Pancreas (tissue), 10 donors: ENCODE results near the gene MRNIP. TPM values are rescaled to one million over a fixed set of nuclear protein-coding genes. Genes with fewer than 3 reads are reported as not detected.

ENCODE experiments used
- ATAC-seq, 4 donors: fragments of 200-7000 bp; cut with Tn5 transposase; one replicate each; pipeline versions ENCODE4 v1.8.0 to v1.9.1; 2020; ENCODE audit warnings: mild to moderate bottlenecking in 4 of 4, moderate library complexity in 4 of 4
- DNase-seq, 6 donors: peaks; one replicate each; pipeline ENCODE4 v3.0.0-alpha.2; 2020
- FAIRE-seq: peaks from 2 replicates; lab custom pipeline; 2012; peaks lifted over from hg19 to GRCh38; lab: Jason Lieb, UNC
- H3K27ac ChIP-seq, 4 donors: fragments of 200-600 bp; sonication (generic); 1 replicate in 3 of 4; 2 replicates in 1 of 4; pipeline versions ENCODE4 v1.5.0 to v1.8.0; 2020
- H3K27me3 ChIP-seq, 4 donors: fragments of 200-600 bp; one replicate each; pipeline ENCODE4 v1.8.0; 2021
- H3K36me3 ChIP-seq, 3 donors: fragments of 200-600 bp; sonication (generic) in 1 of 3; one replicate each; pipeline versions ENCODE4 v1.5.0 to v1.8.0; 2020 to 2021
- H3K4me1 ChIP-seq, 3 donors: fragments of 200-600 bp; one replicate each; pipeline ENCODE4 v1.8.0; 2021
- H3K4me3 ChIP-seq, 4 donors: fragments of 200-600 bp; sonication (generic) in 2 of 4; one replicate each; pipeline versions ENCODE4 v1.5.0 to v1.8.0; 2020 to 2021
- H3K9me3 ChIP-seq, 4 donors: fragments of 200-600 bp; one replicate each; pipeline ENCODE4 v1.8.0; 2021
- WGBS, 2 donors: extraction: QIAGEN DNeasy Blood & Tissue Kit; methylation state at CpG; one replicate each; pipeline ENCODE4 v1.1.7; 2013; 5-methylcytosine and 5-hydroxymethylcytosine counted together
- intact Hi-C, 3 donors: fragments of 100-400 bp; cut with DNase I; formaldehyde crosslinking; loops; one replicate each; pipeline versions ENCODE4 v1.11.1 to v1.14.2; 2022
- polyA plus RNA-seq, 2 donors: library from polyadenylated mRNA; stranded (reverse); fragments of 200-250 nt; gene quantifications; one replicate each; pipeline ENCODE4 v1.2.3, GENCODE V29; 2013
- total RNA-seq, 6 donors: library from RNA; stranded (reverse); fragmentation: NEBNext Ultra II Directional in 4 of 6; extraction: Animal tissue kit (Norgen Biotek cat#: 25700) in 4 of 6; gene quantifications; one replicate each; pipeline versions ENCODE4 v1.2.1 to v1.2.4, GENCODE V29; 2021 to 2023
- TF ChIP-seq, protein P1 (sequence below), 4 donors: fragments of 200-600 bp; sonication (generic) in 3 of 4; IDR thresholded peaks; one replicate each; pipeline versions ENCODE4 v1.5.0 to v1.8.0; 2021; ENCODE audit warnings: antibody characterized with exemption in 4 of 4
- donor health status: healthy with polysubstance abuse.
- donor health status: DM: no; HTN: no; CAD: no; lungs with moderate emphysema.
- donor health status: DM: no; HTN: no; CAD: no.
- donor health status: control.
- donor health status: control.
- donor health status: Bipolar disorder and iron deficiency.
- donor health status: DM: yes; HTN: yes; CAD: no.
- donor health status: DM: no; HTN: no; CAD: no.
- donor health status: DM: no; HTN: no; CAD: no.
- donor health status: DM: yes; HTN: yes; CAD: no.

MRNIP gene
- total and polyA plus RNA-seq, 8 donors: 8.6 to 53.1 (median 16.9) TPM

DNA sequence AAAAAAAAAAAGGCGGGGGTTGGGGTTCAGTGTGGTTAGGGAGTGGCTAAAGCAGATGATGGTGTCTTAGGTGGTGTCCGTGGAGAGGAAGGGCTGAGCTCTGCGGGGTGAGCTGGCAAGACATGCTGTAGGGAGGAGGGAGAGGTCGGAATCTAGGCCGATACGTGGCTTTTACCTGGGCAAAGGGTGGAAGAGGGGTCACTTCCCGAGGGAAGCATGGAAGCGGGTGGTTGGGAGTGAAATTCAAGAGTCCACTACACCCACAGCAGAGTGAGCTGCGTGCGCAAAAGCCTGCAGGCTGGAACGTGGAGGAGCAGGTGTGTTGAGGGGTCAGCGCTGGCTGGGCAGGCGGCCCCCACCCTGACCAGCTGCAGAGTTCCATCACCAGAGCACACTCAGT is 31.3 kb upstream of the MRNIP start:
- no peaks in the 10 kb centered on the region for H3K27me3 ChIP-seq
- no peak for FAIRE-seq
- no peak for ATAC-seq
- TF ChIP-seq, protein P1, sequence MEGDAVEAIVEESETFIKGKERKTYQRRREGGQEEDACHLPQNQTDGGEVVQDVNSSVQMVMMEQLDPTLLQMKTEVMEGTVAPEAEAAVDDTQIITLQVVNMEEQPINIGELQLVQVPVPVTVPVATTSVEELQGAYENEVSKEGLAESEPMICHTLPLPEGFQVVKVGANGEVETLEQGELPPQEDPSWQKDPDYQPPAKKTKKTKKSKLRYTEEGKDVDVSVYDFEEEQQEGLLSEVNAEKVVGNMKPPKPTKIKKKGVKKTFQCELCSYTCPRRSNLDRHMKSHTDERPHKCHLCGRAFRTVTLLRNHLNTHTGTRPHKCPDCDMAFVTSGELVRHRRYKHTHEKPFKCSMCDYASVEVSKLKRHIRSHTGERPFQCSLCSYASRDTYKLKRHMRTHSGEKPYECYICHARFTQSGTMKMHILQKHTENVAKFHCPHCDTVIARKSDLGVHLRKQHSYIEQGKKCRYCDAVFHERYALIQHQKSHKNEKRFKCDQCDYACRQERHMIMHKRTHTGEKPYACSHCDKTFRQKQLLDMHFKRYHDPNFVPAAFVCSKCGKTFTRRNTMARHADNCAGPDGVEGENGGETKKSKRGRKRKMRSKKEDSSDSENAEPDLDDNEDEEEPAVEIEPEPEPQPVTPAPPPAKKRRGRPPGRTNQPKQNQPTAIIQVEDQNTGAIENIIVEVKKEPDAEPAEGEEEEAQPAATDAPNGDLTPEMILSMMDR (IDR thresholded peaks at IDR 0.05): no peak
- H3K36me3 ChIP-seq: peaks cover 0 to 78% (median 37%) of the 10 kb centered on the region in 3 donors
- no peak overlapping the region for H3K4me3 ChIP-seq
- no peak for DNase-seq
- no peaks in the 10 kb centered on the region for H3K4me1 ChIP-seq
- WGBS, 2 donors: 93 to 97% methylated on average over 13 of the region's 13 CpGs
- H3K27ac ChIP-seq: no peak overlapping the region
- no peaks in the 10 kb centered on the region for H3K9me3 ChIP-seq
- intact Hi-C loops: no loop called here

DNA sequence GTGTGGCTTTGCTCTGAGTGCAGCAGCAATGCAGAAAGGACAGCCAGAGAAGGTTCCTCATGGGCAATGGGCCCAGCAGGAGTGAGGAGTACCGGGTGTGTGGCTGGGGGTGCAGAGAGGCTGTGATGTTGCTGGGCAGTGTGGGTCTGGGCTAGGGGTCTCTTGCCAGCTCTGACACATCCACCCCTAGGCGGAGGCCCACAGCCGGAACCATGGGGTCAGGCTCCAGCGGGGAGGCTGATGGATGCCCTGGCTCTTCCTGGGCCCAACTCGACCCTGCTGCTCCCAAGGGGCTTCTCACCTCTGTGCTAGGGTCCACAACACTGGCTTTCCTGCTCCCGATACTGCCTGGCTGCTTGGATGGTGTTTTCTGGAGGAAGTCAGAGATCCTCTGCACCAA is 29.2 kb upstream of the MRNIP start:
- ATAC-seq (no peak), FAIRE-seq (no peak), DNase-seq (no peak)
- TF ChIP-seq, protein P1 (IDR thresholded peaks at IDR 0.05): no peak
- Histone ChIP-seq H3K36me3 (peaks cover 0 to 73% (median 34%) of the 10 kb centered on the region in 3 donors), H3K4me1 (no peaks in the 10 kb centered on the region), H3K27ac (no peak overlapping the region), H3K4me3 (no peak overlapping the region), H3K27me3 (no peaks in the 10 kb centered on the region), H3K9me3 (no peaks in the 10 kb centered on the region)
- intact Hi-C loops: no loop called here
- WGBS, 2 donors: 91 to 95% methylated on average over 4 to 6 of the region's 6 CpGs

DNA sequence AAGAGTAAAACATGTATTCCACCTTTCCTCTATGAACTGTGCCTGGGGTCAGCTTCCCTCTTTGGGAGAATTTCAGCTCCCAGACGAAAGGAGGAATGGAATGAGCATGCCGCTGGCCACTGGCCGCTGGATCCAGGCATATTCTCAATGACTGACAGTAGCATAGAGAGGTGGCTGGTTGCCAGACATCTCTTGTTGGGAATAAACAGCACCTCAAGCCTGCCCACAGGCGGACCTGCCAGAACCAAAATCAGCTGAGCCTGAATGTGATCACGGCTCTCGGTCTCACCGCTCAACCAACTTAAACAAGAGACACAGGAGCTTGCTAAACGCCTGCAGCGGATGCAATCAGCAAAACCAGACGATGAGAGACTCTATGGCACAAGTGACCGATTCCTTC is 28.5 kb upstream of the MRNIP start:
- no peaks in the 10 kb centered on the region for H3K9me3 ChIP-seq
- WGBS, 2 donors: 94 to 97% methylated on average over 11 of the region's 11 CpGs
- DNase-seq (no peak), ATAC-seq (no peak), FAIRE-seq (no peak)
- H3K36me3 ChIP-seq: peaks cover 0 to 66% (median 31%) of the 10 kb centered on the region in 3 donors
- H3K27ac ChIP-seq: no peak overlapping the region
- intact Hi-C loops: no loop called here
- no peaks in the 10 kb centered on the region for H3K27me3 ChIP-seq
- no peaks in the 10 kb centered on the region for H3K4me1 ChIP-seq
- TF ChIP-seq, protein P1 (IDR thresholded peaks at IDR 0.05): no peak
- H3K4me3 ChIP-seq: no peak overlapping the region

DNA sequence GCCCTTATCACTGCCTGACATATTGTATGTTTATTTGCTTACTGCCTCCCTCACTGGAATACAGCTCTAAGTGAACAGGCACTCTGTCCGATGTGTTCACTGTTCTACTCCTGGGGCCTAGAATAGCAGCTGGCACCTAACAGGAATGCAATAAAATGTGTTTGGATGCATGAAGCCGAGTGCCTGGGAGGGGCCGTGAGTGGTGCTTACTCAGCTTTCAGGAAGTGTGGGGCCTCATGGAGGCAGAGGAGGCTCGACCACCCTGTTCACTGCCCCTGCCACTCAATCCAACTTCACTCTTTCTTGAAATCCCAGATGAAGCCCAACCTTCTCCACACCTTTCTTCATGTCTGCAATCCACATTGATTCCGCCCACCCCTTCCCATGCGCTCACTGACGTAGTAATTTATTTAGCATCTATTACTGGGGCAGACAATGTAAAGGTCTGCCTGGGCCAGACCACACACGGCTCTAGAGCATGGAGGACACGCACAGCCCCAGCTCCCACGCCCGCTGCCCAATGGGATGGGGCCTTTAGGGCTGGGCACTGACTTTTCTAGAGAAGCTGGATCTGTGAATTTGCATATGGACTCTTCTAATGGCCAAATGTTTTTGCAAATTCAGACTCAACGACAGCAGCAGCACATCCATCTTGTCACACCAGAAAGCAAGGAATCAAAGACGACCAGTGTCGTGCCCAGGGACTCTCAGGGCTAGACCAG is 27.7 kb upstream of the MRNIP start:
- ATAC-seq: no peak
- intact Hi-C loops: no loop called here
- no peaks in the 10 kb centered on the region for H3K9me3 ChIP-seq
- no peaks in the 10 kb centered on the region for H3K4me1 ChIP-seq
- TF ChIP-seq, protein P1 (IDR thresholded peaks at IDR 0.05): no peak
- no peak overlapping the region for H3K27ac ChIP-seq
- WGBS, 2 donors: 89 to 93% methylated on average over 14 of the region's 14 CpGs
- peaks cover 0 to 60% (median 25%) of the 10 kb centered on the region in 3 donors for H3K36me3 ChIP-seq
- no peaks in the 10 kb centered on the region for H3K27me3 ChIP-seq
- no peak for FAIRE-seq
- DNase-seq: no peak
- H3K4me3 ChIP-seq: no peak overlapping the region

DNA sequence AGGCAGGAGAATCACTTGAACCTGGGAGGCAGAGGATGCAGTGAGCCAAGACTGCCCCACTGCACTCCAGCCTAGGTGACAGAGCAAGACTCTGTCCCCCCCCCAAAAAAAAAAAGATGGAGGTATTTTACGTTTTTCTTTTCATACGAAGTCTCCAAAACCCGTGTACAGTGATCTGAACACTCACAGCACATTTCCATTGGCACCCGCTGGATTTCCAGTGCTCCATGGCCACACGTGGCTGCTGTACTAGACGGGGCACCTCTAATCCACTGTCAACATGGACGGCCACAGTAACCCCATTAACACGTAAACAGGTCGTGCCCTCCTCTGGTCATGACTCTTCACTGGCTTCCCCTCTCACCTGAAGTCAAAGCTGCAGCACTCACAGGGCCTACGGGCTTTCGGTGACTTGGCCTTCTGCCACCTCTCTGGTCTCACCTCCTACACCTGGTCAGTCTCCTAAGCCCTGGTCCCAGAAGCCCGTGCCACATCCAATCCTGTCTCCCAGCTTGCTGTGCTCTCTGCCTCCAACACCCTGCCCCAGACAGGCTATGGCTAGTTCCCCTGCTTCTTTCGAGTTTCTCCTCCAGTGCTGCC is 27.0 kb upstream of the MRNIP start:
- TF ChIP-seq, protein P1 (IDR thresholded peaks at IDR 0.05): no peak
- ATAC-seq: no peak
- H3K4me1 ChIP-seq: no peaks in the 10 kb centered on the region
- H3K36me3 ChIP-seq: peaks cover 0 to 53% (median 18%) of the 10 kb centered on the region in 3 donors
- 96 to 97% methylated on average over 13 of the region's 13 CpGs for WGBS, 2 donors
- DNase-seq: peak in 1 of 6 donors; percentile 39
- no peak overlapping the region for H3K27ac ChIP-seq
- intact Hi-C loops: no loop called here
- no peak overlapping the region for H3K4me3 ChIP-seq
- no peaks in the 10 kb centered on the region for H3K27me3 ChIP-seq
- no peaks in the 10 kb centered on the region for H3K9me3 ChIP-seq
- no peak for FAIRE-seq
